Activated CD4-positive, CD25-positive, alpha-beta regulatory T cell treated with anti-CD3 and anti-CD28 coated beads, Interleukin-2, amount 50 U/mL, for 16 hours (primary cell): ENCODE measurements around the gene FPGS.

Source experiments
- DNase-seq: peaks from one replicate; pipeline ENCODE4 v3.0.0-alpha.2; 2020; ENCODE audit warnings: low read depth, low spot score

The FPGS gene

DNA sequence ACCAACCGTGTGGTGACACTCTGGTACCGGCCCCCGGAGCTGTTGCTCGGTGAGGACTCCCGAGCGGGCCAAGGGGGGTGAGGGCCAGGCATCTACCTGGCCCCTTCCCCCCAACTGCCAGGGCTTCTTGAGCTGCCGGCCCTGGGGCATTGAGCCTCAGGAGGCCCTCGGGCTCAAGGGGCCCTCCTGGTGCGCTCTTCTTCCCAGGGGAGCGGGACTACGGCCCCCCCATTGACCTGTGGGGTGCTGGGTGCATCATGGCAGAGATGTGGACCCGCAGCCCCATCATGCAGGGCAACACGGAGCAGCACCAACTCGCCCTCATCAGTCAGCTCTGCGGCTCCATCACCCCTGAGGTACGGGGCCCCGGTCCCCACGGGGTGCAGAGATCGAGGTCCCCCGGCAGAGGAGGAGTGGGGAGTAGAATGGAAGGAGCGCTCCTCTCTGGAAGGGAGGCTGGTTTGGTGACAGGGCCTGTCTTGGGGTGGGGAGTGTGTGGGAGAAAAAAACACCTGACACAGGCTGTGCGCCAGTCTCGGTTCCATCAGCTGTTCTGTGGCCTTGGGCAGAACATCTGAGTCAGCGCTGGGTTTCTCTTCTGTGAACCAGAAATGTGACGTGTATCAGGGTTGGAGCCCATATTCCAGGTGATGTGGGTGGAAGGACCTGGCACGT, 14.2 kb upstream of the FPGS start:
- DNase-seq, result no peak

DNA sequence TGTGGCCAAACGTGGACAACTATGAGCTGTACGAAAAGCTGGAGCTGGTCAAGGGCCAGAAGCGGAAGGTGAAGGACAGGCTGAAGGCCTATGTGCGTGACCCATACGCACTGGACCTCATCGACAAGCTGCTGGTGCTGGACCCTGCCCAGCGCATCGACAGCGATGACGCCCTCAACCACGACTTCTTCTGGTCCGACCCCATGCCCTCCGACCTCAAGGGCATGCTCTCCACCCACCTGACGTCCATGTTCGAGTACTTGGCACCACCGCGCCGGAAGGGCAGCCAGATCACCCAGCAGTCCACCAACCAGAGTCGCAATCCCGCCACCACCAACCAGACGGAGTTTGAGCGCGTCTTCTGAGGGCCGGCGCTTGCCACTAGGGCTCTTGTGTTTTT, 13.5 kb upstream of the FPGS start:
- no peak for DNase-seq

DNA sequence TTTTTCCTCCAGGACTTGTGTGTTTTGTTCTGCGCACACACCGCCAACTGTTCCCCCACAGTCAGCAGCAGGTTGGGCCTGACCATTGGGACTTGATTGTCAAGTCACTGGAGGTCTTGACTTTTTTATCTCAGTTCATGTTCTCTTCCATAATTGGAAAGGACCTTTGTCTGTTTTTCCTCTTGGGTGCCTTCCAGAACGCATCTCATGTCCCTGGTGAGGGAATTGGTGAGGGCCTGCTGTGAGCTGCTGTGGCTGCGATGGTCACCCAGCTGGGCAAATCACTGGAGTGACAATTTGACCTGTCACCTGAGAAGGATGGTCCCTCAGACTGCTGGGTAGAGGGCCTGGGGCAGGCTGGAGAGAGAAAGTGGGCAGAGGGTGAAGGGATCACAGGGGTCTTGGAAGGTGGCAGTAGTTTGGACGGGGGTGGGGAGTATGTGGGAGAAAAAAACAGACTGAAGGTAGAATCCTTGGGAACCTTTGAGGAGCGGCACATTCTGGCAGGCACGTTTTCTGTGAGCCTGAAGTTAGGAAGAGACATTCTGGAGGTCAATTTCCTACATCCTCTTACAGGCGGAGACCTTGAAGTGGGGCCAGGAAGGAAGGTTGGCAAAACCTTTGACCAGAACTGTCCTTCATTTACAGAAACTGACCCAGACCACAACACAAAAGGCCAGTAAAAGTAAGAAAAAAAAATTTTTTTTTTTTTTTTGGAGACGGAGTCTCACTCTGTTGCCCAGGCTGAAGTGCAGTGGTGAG, 12.4 kb upstream of the FPGS start:
- no peak for DNase-seq

DNA sequence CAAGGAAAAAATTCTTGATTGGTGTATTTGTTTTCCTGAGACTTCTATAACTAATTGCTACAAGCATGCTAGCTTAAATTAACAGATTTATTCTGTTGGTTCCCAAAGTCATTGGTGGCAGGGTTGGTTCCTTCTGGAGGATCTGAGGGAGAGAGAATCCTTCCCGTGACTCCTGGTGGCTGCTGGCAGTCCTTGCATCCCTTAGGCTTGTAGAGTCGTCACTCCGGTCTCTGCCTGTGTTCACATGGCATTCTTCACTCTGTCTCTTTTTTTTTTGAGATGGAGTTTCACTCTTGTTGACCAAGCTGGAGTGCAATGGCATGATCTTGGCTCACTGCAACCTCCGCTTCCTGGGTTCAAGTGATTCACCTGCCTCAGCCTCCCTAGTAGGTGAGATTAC, 11.6 kb upstream of the FPGS start:
- no peak for DNase-seq

DNA sequence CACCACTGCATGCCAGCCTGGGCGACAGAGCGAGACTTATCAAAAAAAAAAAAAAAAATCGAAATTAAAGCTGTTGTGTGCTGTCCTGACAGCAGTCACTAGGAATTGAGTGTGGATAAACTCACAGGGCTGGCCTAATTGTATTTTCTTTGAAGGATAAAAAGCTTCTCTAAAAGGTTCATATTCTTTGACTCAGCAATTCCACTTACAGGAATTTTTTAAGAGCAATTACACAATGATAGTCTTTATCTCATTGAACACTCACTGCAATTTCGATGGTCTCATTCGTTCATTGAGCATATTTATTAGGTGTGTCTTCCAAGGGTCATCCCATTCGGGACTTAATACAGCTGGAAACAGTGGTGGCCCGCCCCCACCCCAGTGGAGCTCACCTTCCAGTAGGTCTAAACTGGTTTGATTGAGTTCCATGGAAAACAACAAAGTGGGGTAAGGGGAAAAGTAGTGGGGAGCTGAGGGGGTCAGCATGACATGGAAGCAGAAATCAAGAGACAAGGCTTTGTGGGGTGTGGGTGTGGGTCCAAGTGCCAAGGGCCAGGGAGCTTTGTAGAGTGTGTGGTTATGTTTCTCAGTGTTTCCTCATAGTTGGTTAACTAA, 10.2 kb upstream of the FPGS start:
- no peak for DNase-seq

DNA sequence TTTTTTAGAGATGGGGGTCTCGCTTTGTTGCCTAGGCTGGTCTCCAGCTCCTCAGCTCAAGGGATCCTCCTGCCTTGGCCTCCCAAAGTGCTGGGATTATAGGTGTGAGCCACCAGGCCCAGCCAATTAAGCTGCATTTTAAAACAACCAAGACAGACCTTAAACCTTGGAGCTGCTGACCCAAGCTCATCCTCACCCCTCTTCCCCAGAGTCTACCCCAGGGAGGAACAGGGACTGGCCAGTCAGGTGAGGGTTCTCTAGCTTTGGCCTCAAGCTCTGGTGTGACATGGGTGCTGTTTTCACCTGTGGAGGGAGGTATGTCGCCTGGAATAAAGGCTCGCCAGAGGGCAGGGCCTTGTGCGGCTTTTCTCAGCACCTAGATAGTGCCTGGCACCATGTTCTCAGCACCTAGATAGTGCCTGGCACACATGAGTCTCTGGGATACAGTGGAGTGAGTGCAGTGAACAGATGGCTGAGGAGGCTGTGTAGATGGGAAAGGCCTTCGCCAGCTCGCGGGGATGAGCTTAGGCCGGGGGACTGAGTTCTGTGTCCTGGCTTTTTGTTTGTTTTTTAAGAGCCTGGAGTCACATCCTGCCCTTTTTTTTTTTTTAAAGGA, 9.5 kb upstream of the FPGS start:
- no peak for DNase-seq

DNA sequence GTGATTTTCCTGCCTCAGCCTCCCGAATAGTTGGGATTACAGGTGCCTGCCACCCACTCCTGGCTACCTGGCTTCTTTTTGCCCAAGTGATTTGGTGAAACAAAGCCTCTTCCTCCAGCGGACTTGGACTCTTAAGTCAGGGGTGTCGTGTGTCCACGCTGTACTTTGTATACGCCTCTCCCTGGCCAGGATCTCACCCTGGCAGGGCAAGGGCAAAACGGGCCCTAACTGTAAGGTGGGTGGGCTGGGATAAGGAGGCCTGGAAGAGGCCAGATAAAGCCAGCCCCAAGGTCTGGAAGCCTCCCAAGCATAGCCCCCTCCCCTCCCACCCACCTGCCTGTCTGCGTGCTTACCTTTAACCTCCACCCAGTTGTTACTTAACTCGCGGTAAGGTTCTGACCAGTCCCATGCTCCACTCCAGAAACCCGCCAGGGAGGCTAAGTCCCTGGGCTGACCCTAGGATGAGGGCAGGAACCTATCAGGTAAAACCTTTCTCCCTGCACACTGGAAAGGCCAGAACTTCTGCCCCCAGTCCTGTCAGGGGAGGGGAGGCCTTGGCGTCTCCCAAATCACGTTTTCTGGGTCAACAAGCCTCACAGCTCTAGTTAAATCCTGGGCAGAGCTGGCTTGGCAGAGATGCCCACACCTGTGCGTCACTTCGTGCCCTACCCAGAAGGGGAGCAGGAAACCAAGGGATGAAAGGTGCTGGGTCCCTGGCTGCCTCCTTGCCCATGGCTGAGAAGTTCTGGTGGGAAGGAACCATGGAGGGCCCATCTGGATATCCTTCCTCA, 8.5 kb upstream of the FPGS start:
- no peak for DNase-seq

GRCh38 chr9:127796225-127796813, 6.4 kb upstream of the FPGS start:
- no peak for DNase-seq

GRCh38 chr9:127796852-127797370, 5.8 kb upstream of the FPGS start:
- DNase-seq, result no peak

- no peak for DNase-seq
Measured at GRCh38 chr9:127801955-127802575, 617 bp upstream of the FPGS start.

- no peak for DNase-seq
Measured at GRCh38 chr9:127803507-127804352, 1.0 kb downstream of the FPGS start.

DNA sequence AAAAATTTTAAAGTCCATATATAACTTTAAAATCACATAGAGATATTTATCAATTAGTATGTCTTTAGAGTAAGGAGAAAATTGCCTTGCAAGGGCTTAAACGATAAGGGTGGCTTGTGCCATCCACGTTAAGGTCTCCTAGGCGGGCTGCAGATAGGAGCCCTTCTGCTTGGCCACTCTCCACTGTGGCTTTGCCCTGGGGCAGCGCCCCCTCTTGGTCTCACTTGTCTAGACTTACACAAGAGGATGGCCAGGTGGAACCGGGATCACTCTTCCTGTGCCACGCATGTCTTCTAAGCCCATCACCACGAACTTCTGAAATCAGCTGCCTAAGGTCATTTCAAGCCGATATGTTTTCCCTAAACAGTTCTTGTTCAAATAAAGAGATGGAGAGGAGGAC, 2.9 kb downstream of the FPGS start:
- DNase-seq, result no peak

DNA sequence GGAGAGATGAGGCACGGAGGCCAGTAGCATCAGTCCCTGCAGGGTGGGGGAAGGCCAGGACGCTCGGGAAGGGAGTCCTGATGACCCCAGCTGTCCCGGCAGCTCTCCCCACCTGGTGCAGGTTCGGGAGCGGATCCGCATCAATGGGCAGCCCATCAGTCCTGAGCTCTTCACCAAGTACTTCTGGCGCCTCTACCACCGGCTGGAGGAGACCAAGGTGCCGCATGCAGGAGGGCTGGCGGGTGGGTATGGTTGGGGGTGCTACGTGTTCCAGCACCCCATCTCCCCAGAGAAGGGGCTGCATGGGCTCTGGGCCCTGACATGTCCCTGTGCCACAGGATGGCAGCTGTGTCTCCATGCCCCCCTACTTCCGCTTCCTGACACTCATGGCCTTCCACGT, 4.2 kb downstream of the FPGS start:
- no peak for DNase-seq

- no peak for DNase-seq
Measured at GRCh38 chr9:127808347-127809001, 5.8 kb downstream of the FPGS start.

DNA sequence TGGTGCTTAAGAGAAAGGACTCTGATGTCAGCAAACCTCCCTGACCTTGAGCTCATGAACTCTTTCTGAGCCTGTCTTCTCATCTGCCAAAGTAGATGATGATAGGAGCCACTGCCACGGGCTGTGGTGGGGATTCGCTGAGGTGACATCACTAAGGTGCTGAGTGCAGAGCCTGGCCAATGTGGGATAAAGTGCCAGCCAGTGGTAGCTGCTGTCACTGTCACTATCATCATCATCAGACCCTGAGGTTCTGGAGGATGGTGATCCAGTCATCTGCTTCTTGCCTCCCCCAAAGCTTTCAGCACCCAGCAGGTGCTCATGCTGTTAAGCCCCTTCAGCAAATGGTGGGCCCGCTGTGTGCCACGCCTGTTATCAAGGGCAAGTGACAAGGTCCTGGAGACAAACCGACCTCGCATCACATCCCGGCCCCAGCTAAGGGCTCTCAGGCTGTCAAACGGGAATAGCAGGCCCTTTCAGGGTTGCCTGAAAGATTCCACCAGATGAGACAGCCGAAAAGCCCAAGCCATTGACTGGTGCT, 6.4 kb downstream of the FPGS start:
- no peak for DNase-seq

DNA sequence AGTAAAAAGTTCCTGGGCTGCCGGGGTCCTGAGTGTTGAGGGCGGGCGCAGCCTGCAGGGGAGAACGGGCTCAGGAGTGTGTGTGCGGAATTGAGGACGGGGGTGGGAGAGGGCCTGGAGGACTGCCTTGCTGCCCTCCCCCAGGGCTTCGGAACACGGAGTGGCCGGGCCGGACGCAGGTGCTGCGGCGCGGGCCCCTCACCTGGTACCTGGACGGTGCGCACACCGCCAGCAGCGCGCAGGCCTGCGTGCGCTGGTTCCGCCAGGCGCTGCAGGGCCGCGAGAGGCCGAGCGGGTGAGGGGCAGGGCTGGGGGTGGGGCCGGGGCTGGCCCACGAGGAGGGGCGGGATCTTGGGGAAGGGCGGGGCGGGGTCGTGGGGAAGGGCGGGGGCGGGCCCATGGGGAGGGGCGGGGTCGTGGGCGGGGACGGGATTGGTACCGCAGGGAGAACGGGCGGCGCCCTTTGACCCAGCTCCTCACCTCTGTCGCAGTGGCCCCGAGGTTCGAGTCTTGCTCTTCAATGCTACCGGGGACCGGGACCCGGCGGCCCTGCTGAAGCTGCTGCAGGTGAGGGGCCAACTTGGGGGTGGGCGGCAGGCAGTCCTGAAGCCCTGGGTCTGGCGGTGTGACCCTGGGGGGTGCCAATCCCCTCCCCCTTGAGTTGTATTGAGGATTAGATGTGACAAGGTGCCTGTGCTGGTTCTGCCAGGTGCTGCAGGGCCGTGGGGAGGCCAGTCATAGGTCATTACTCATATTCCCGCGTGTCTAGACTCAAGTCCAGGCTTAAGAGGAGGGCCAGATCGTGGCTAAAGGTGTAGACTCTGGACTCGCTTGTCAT, 7.1 kb downstream of the FPGS start:
- no peak for DNase-seq

DNA sequence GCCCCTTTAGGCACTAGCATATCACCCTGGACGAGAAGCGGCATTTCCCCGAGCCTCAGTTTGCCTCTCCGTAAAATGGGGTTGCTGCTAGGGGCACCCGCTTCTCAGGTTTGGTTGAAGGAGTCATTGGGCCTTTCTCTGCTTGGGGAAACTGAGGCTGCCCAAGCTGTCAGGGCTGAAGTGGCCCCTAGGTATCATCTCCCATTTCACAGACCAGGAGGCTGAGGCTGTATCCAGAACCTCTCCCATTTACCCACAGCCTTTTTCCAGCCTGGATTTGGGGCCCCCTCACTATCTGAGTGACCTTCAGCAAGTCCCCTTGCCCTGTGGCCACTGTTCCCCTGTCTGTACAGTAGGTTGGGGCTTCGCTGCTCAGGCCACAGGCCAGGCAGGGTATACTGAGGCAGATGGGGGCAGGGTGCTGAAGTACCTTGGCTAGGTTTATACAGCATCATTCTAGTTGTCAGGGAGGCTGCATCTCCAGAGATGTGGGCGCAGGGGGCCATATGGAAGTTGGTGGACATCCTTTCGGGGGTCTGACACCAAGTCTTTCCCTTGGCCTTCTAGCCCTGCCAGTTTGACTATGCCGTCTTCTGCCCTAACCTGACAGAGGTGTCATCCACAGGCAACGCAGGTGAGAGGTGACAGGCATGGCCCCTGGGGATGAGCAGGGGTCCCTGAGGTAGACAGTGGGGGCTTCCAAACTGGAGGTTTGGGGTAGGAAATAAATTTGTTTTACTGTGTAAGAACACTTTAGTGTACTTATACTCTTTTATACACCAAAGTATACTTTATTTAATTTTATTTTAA, 7.9 kb downstream of the FPGS start:
- no peak for DNase-seq
